HepG2 (cell line): ENCODE results near the gene SMOC1. TPM values are rescaled to one million over a fixed set of nuclear protein-coding genes. Genes with fewer than 3 reads are reported as not detected.

Experiments used
- GTF2F1 ChIP-seq: fragments of 150-350 bp; IDR thresholded peaks from 2 replicates; pipeline ENCODE4 v1.6.1; 2014; ENCODE audit warnings: low read length
- HCFC1 ChIP-seq: fragments of 150-350 bp; IDR thresholded peaks from 2 replicates; pipeline ENCODE4 v1.6.1; 2014; ENCODE audit warnings: low read depth, low read length
- ISL2 ChIP-seq: sonication (generic); formaldehyde crosslinking; IDR thresholded peaks from 2 replicates; pipeline ENCODE4 v1.5.0; 2020; ENCODE audit warnings: missing genetic modification reagents
- KLF12 ChIP-seq: sonication (generic); formaldehyde crosslinking; IDR thresholded peaks from 2 replicates; pipeline ENCODE4 v1.4.0; 2020; ENCODE audit warnings: missing genetic modification reagents, borderline replicate concordance
- LCORL ChIP-seq, 2 experiments: fragments of 450-650 bp in 1 of 2; sonication (generic) in 1 of 2; formaldehyde crosslinking in 1 of 2; IDR thresholded peaks; 2 replicates each; pipeline versions ENCODE4 v1.5.0 to v1.6.1; 2017 to 2020; ENCODE audit warnings: antibody characterized with exemption in 1 of 2, missing genetic modification reagents in 1 of 2
- MEIS1 ChIP-seq: sonication (generic); formaldehyde crosslinking; IDR thresholded peaks from 2 replicates; pipeline ENCODE4 v1.9.0; 2021; ENCODE audit warnings: mild to moderate bottlenecking, missing genetic modification reagents, moderate library complexity, borderline replicate concordance
- MZF1 ChIP-seq: sonication (generic); formaldehyde crosslinking; IDR thresholded peaks from 2 replicates; pipeline ENCODE4 v1.8.1; 2023; ENCODE audit warnings: mild to moderate bottlenecking, missing genetic modification reagents, borderline replicate concordance
- NCOA5 ChIP-seq: sonication (generic); formaldehyde crosslinking; IDR thresholded peaks from 2 replicates; pipeline ENCODE4 v1.4.0; 2020; ENCODE audit warnings: missing genetic modification reagents
- NFRKB ChIP-seq: fragments of 450-650 bp; IDR thresholded peaks from 2 replicates; pipeline ENCODE4 v1.6.1; 2017
- NR3C1 ChIP-seq: sonication (generic); formaldehyde crosslinking; IDR thresholded peaks from 2 replicates; pipeline ENCODE4 v1.4.0; 2020; ENCODE audit warnings: missing genetic modification reagents
- PHB2 ChIP-seq: fragments of 450-650 bp; IDR thresholded peaks from 2 replicates; pipeline ENCODE4 v1.6.1; 2018; ENCODE audit not compliant: partially characterized antibody
- PHF21A ChIP-seq: sonication (generic); formaldehyde crosslinking; IDR thresholded peaks from 2 replicates; pipeline ENCODE4 v1.5.0; 2020; ENCODE audit warnings: mild to moderate bottlenecking, missing genetic modification reagents
- POLR2G ChIP-seq: fragments of 200-400 bp; formaldehyde crosslinking; IDR thresholded peaks from 2 replicates; pipeline ENCODE4 v1.6.1; 2018; ENCODE audit warnings: mild to moderate bottlenecking, low read depth, low read length, moderate library complexity
- RXRB ChIP-seq: IDR thresholded peaks from 2 replicates; pipeline ENCODE4 v1.6.1; 2016; ENCODE audit warnings: borderline replicate concordance, missing genetic modification reagents, missing compliant biosample characterization
- SNAPC2 ChIP-seq: sonication (generic); formaldehyde crosslinking; IDR thresholded peaks from 2 replicates; pipeline ENCODE4 v1.8.1; 2022; ENCODE audit warnings: mild to moderate bottlenecking, missing genetic modification reagents
- TBX3 ChIP-seq: fragments of 450-650 bp; IDR thresholded peaks from 2 replicates; pipeline ENCODE4 v1.6.1; 2017; ENCODE audit warnings: antibody characterized with exemption, mild to moderate bottlenecking, inconsistent platforms, borderline replicate concordance
- ZNF207 ChIP-seq: fragments of 450-650 bp; IDR thresholded peaks from 2 replicates; pipeline ENCODE4 v1.6.1; 2016; ENCODE audit warnings: antibody characterized with exemption, borderline replicate concordance
- ZNF264 ChIP-seq: sonication (generic); formaldehyde crosslinking; IDR thresholded peaks from 2 replicates; pipeline ENCODE4 v1.4.0; 2020; ENCODE audit warnings: missing genetic modification reagents
- ZNF484 ChIP-seq: sonication (generic); formaldehyde crosslinking; IDR thresholded peaks from 2 replicates; pipeline ENCODE4 v1.5.1; 2020; ENCODE audit warnings: mild to moderate bottlenecking, low read depth, missing genetic modification reagents, borderline replicate concordance
- ZNF883 ChIP-seq: sonication (generic); formaldehyde crosslinking; IDR thresholded peaks from 2 replicates; pipeline ENCODE4 v1.5.1; 2020; ENCODE audit warnings: mild to moderate bottlenecking, missing genetic modification reagents; ENCODE audit errors: not compliant biosample characterization
- ZNF891 ChIP-seq: sonication (generic); formaldehyde crosslinking; IDR thresholded peaks from 2 replicates; pipeline ENCODE4 v1.5.0; 2020; ENCODE audit warnings: mild to moderate bottlenecking, missing genetic modification reagents
- polyA plus RNA-seq, 8 experiments: library from polyadenylated mRNA; depleted of rRNA in 3 of 8; stranded (reverse) in 7 of 8; unstranded in 1 of 8; fragments of >200 nt; fragmentation: Illumina TruSeq in 4 of 8; extraction: Trizol in 4 of 8; gene quantifications; 2 replicates each; pipeline versions ENCODE4 v1.2.1 to v1.2.3, GENCODE V29; 2011 to 2016; ENCODE audit warnings: low read depth in 4 of 8, missing spikeins in 1 of 8, mixed read lengths in 1 of 8; ENCODE audit not compliant: insufficient read depth in 1 of 8
- total RNA-seq, 5 experiments: library from RNA; depleted of rRNA; stranded (reverse); fragments of >200 nt; fragmentation: Illumina TruSeq; extraction: Trizol; gene quantifications; 2 replicates each; pipeline ENCODE4 v1.2.3, GENCODE V29; 2016; ENCODE audit warnings: low read depth in 1 of 5
- TF ChIP-seq, protein P1 (sequence below): sonication (generic); formaldehyde crosslinking; IDR thresholded peaks from 2 replicates; pipeline ENCODE4 v1.8.1; 2023; ENCODE audit warnings: mild to moderate bottlenecking, missing genetic modification reagents
- TF ChIP-seq, protein P2 (sequence below): sonication (generic); formaldehyde crosslinking; IDR thresholded peaks from 2 replicates; pipeline ENCODE4 v1.4.0; 2020; ENCODE audit warnings: missing genetic modification reagents, borderline replicate concordance
- TF ChIP-seq, protein P3 (sequence below): sonication (generic); formaldehyde crosslinking; IDR thresholded peaks from 2 replicates; pipeline ENCODE4 v1.5.0; 2020; ENCODE audit warnings: mild to moderate bottlenecking, missing genetic modification reagents, moderate library complexity
- TF ChIP-seq, protein P4 (sequence below): sonication (generic); formaldehyde crosslinking; IDR thresholded peaks from 2 replicates; pipeline ENCODE4 v1.9.0; 2021; ENCODE audit warnings: missing genetic modification reagents, borderline replicate concordance

SMOC1 gene
- total and polyA plus RNA-seq, 2 of the 13 experiments (the other 11 are each of a cell fraction or from before 2014, with no cell fraction given): 17.8 to 35.6 TPM

DNA sequence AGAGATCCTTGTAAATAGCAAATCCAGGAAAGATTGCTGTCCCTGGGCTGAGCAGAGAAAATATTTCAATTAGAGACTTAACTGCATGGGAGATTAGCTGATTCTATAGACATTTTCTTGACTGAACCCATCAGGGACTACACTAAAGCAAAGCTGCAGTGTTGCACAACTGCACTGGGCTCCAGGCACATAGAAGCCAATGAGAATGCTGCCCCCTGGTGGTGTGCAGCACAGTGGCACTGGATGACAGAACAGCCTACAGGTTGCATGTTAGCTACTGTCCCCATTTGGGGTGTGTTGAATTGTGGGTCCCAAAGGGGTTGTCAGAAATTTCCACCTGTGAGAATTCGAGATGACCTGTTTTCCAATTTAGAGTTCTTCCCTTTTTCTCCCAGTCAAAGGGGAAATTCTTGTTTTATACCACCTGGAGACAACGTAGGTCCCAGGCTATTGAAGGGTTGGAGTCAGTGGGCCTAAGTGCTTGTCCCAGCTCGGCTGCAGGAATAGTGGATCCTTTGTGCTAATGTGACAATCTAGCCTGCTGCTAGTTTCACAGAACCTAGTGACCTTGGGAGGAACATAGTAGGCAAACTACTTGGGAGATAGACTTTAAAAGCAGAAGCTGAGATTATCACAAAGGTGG, 194.8 kb downstream of the SMOC1 start (continued):
- no peak for TF ChIP-seq ZNF883 (CRISPR knock-in tag)
- TF ChIP-seq MZF1 (CRISPR knock-in tag): no peak
- no peak for TF ChIP-seq TBX3
- TF ChIP-seq NFRKB: no peak
- TF ChIP-seq ZNF891 (CRISPR knock-in tag): no peak
- TF ChIP-seq KLF12 (CRISPR knock-in tag): no peak
- TF ChIP-seq PHB2: no peak
- TF ChIP-seq, protein P1, sequence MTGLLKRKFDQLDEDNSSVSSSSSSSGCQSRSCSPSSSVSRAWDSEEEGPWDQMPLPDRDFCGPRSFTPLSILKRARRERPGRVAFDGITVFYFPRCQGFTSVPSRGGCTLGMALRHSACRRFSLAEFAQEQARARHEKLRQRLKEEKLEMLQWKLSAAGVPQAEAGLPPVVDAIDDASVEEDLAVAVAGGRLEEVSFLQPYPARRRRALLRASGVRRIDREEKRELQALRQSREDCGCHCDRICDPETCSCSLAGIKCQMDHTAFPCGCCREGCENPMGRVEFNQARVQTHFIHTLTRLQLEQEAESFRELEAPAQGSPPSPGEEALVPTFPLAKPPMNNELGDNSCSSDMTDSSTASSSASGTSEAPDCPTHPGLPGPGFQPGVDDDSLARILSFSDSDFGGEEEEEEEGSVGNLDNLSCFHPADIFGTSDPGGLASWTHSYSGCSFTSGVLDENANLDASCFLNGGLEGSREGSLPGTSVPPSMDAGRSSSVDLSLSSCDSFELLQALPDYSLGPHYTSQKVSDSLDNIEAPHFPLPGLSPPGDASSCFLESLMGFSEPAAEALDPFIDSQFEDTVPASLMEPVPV (CRISPR knock-in tag): no peak
- TF ChIP-seq, protein P2, sequence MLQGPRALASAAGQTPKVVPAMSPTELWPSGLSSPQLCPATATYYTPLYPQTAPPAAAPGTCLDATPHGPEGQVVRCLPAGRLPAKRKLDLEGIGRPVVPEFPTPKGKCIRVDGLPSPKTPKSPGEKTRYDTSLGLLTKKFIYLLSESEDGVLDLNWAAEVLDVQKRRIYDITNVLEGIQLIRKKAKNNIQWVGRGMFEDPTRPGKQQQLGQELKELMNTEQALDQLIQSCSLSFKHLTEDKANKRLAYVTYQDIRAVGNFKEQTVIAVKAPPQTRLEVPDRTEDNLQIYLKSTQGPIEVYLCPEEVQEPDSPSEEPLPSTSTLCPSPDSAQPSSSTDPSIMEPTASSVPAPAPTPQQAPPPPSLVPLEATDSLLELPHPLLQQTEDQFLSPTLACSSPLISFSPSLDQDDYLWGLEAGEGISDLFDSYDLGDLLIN: no peak
- no peak for TF ChIP-seq ISL2 (CRISPR knock-in tag)
- TF ChIP-seq GTF2F1: no peak
- TF ChIP-seq PHF21A (CRISPR knock-in tag): no peak
- no peak for TF ChIP-seq POLR2G
- TF ChIP-seq NCOA5: no peak
- TF ChIP-seq MEIS1 (CRISPR knock-in tag): no peak
- TF ChIP-seq, protein P3, sequence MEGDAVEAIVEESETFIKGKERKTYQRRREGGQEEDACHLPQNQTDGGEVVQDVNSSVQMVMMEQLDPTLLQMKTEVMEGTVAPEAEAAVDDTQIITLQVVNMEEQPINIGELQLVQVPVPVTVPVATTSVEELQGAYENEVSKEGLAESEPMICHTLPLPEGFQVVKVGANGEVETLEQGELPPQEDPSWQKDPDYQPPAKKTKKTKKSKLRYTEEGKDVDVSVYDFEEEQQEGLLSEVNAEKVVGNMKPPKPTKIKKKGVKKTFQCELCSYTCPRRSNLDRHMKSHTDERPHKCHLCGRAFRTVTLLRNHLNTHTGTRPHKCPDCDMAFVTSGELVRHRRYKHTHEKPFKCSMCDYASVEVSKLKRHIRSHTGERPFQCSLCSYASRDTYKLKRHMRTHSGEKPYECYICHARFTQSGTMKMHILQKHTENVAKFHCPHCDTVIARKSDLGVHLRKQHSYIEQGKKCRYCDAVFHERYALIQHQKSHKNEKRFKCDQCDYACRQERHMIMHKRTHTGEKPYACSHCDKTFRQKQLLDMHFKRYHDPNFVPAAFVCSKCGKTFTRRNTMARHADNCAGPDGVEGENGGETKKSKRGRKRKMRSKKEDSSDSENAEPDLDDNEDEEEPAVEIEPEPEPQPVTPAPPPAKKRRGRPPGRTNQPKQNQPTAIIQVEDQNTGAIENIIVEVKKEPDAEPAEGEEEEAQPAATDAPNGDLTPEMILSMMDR (CRISPR knock-in tag): peak; percentile 97
- TF ChIP-seq ZNF264 (CRISPR knock-in tag): no peak
- TF ChIP-seq NR3C1: no peak
- TF ChIP-seq ZNF207: no peak
- no peak for TF ChIP-seq LCORL (IDR thresholded peaks at IDR 0.05)
- TF ChIP-seq LCORL (CRISPR knock-in tag; IDR thresholded peaks at IDR 0.05): 0 out of 2 replicates have a peak, but pooled peaks have one; percentile 18
- TF ChIP-seq ZNF484 (CRISPR knock-in tag): no peak
- TF ChIP-seq HCFC1: no peak
- peak; percentile 67; the same call in 1 of the 2 replicates for TF ChIP-seq RXRB (CRISPR knock-in tag)
- TF ChIP-seq, protein P4, sequence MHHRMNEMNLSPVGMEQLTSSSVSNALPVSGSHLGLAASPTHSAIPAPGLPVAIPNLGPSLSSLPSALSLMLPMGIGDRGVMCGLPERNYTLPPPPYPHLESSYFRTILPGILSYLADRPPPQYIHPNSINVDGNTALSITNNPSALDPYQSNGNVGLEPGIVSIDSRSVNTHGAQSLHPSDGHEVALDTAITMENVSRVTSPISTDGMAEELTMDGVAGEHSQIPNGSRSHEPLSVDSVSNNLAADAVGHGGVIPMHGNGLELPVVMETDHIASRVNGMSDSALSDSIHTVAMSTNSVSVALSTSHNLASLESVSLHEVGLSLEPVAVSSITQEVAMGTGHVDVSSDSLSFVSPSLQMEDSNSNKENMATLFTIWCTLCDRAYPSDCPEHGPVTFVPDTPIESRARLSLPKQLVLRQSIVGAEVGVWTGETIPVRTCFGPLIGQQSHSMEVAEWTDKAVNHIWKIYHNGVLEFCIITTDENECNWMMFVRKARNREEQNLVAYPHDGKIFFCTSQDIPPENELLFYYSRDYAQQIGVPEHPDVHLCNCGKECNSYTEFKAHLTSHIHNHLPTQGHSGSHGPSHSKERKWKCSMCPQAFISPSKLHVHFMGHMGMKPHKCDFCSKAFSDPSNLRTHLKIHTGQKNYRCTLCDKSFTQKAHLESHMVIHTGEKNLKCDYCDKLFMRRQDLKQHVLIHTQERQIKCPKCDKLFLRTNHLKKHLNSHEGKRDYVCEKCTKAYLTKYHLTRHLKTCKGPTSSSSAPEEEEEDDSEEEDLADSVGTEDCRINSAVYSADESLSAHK (CRISPR knock-in tag): no peak
- no peak for TF ChIP-seq SNAPC2 (CRISPR knock-in tag)
